Osteocyte (in vitro differentiated cells): ENCODE results near the gene PIGS. TPM values are rescaled to one million over a fixed set of nuclear protein-coding genes. Genes with fewer than 3 reads are reported as not detected.
"Not testable (repeated sequence)": the region's sequence is repeated elsewhere in the genome, so short reads cannot be mapped to it uniquely, and the experiment has no call there.

Experiments
- DNase-seq: peaks from one replicate; pipeline ENCODE4 v3.0.0; 2021; ENCODE audit warnings: mixed read lengths; ENCODE audit not compliant: unreplicated experiment; ENCODE audit errors: extremely low spot score
- H3K27ac Mint-ChIP-seq: one replicate; pipeline ENCODE4 v1.8.0; 2021; ENCODE audit warnings: mild to moderate bottlenecking, mixed read lengths; ENCODE audit not compliant: unreplicated experiment
- H3K27me3 Mint-ChIP-seq: one replicate; pipeline ENCODE4 v1.8.0; 2021; ENCODE audit warnings: mixed read lengths; ENCODE audit not compliant: unreplicated experiment
- H3K36me3 Mint-ChIP-seq: one replicate; pipeline ENCODE4 v1.8.0; 2021; ENCODE audit warnings: mixed read lengths; ENCODE audit not compliant: unreplicated experiment
- H3K4me1 Mint-ChIP-seq: one replicate; pipeline ENCODE4 v1.8.0; 2021; ENCODE audit warnings: mixed read lengths; ENCODE audit not compliant: unreplicated experiment
- H3K4me3 Mint-ChIP-seq: one replicate; pipeline ENCODE4 v1.8.0; 2021; ENCODE audit warnings: mild to moderate bottlenecking, moderate library complexity, mixed read lengths; ENCODE audit not compliant: unreplicated experiment
- H3K9me3 Mint-ChIP-seq: one replicate; pipeline ENCODE4 v1.8.0; 2021; ENCODE audit warnings: mixed read lengths; ENCODE audit not compliant: unreplicated experiment
- total RNA-seq: library from RNA; stranded (reverse); gene quantifications from 2 replicates; pipeline ENCODE4 v1.2.1, GENCODE V29; 2021
- TF ChIP-seq, protein P1 (sequence below): fragments of 200-600 bp; sonication (generic); IDR thresholded peaks from 2 replicates; pipeline ENCODE4 v1.5.0; 2021; ENCODE audit warnings: antibody characterized with exemption, mild to moderate bottlenecking, moderate library complexity

Gene PIGS
- total RNA-seq, 1 donor from 2014 or later, result 80.0 TPM

DNA sequence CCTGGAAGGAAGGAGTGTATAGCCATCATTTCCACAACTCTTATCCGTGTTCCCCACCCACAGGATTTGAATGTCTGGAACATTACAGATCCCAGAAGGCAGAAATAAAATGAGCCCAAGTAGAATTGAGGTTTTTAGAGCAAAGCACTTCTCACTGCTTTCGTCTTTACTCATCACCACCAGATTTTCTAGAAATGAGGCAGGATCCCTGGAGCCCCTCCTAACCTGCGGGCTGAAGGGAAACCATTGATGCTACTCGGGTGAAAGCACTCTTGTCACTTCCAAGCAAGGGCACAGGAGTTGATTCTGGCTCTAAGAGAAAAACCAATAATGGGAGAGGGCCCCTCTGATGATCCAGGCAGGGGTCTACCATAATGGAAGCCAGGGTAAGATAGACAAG lies 8.2 kb upstream of the PIGS start:
- no peak for DNase-seq
- H3K36me3 Mint-ChIP-seq, result peaks cover 6% of the 10 kb centered on the region

DNA sequence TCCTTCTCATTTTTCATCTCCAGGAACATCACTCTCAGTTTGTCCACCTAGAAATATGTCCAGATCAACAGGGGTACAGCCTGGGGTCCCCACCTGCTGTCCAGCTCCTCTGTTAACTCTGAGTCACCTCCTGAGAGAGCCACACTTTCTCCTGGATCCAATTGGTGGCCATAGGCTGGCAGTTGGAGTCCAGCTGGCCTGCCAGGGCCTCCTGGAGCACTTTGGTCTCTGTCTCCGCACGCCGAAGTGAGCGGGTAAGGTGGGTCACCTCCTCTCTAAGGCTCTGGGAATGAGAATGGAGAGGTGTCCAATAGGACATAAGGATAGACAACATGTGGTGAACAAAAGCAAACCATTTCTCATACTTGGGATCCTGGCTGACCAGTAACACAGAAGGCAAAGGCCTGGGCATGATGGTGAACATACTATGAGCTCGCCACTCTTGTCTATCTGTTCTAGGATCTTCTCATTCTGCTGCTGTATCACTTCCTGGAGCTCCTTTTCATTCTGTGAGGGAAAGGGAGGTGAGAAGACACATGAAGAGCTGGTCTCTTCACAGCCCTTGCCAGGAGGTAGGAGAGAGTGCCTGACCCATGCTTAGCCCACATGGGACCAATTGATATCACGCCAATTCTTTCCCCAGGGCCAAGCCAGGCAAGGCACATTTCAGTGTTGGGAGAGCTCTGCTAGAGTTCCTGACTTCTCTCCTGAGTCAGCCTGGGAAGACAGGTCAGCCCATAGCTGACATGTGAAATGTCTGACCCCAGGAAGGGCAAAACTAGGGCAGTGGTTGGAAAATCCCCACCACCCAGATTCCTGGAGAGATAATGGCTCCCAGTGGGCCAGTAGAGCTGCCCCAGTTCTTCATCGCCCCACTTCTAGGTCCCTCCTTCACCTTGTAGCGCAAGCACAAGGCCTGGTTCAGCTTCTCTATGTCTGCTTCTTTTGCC lies 7.2 kb upstream of the PIGS start:
- TF ChIP-seq, protein P1, sequence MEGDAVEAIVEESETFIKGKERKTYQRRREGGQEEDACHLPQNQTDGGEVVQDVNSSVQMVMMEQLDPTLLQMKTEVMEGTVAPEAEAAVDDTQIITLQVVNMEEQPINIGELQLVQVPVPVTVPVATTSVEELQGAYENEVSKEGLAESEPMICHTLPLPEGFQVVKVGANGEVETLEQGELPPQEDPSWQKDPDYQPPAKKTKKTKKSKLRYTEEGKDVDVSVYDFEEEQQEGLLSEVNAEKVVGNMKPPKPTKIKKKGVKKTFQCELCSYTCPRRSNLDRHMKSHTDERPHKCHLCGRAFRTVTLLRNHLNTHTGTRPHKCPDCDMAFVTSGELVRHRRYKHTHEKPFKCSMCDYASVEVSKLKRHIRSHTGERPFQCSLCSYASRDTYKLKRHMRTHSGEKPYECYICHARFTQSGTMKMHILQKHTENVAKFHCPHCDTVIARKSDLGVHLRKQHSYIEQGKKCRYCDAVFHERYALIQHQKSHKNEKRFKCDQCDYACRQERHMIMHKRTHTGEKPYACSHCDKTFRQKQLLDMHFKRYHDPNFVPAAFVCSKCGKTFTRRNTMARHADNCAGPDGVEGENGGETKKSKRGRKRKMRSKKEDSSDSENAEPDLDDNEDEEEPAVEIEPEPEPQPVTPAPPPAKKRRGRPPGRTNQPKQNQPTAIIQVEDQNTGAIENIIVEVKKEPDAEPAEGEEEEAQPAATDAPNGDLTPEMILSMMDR, result no peak
- H3K9me3 Mint-ChIP-seq, result no peaks in the 10 kb centered on the region
- peaks cover 5% of the 10 kb centered on the region for H3K4me1 Mint-ChIP-seq
- no peak overlapping the region for H3K4me3 Mint-ChIP-seq
- H3K36me3 Mint-ChIP-seq, result peaks cover 6% of the 10 kb centered on the region
- DNase-seq, result no peak
- no peaks in the 10 kb centered on the region for H3K27me3 Mint-ChIP-seq
- H3K27ac Mint-ChIP-seq, result no peak overlapping the region

More for the DNA sequence above, 8.2 kb upstream of the PIGS start:
- Mint-ChIP-seq H3K4me3 (no peak overlapping the region), H3K27ac (no peak overlapping the region), H3K9me3 (no peaks in the 10 kb centered on the region), H3K27me3 (no peaks in the 10 kb centered on the region), H3K4me1 (peaks cover 5% of the 10 kb centered on the region)
- TF ChIP-seq, protein P1, result no peak

DNA sequence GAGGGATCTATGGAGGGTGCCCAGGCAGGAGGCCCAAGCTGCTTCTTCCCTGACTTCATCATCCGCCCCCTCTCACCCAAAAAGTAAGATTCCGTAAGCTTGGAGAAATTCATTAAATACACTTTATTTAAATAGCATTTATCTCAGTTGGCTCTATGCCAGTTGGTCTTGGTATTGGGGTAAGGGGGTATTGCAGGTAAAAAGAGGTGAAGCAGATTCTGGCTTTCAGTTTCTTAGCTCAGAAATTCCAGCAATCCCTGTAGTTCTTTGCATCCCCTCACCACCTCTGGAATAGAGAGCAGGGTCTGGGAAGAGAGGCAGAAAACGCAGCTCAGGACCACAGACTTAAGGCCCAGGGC lies 6.1 kb upstream of the PIGS start:
- H3K9me3 Mint-ChIP-seq, result no peaks in the 10 kb centered on the region
- DNase-seq, result no peak
- H3K27me3 Mint-ChIP-seq, result no peaks in the 10 kb centered on the region
- H3K4me1 Mint-ChIP-seq, result peaks cover 11% of the 10 kb centered on the region
- TF ChIP-seq, protein P1, result no peak
- no peak overlapping the region for H3K27ac Mint-ChIP-seq
- peaks cover 6% of the 10 kb centered on the region for H3K36me3 Mint-ChIP-seq
- no peak overlapping the region for H3K4me3 Mint-ChIP-seq

DNA sequence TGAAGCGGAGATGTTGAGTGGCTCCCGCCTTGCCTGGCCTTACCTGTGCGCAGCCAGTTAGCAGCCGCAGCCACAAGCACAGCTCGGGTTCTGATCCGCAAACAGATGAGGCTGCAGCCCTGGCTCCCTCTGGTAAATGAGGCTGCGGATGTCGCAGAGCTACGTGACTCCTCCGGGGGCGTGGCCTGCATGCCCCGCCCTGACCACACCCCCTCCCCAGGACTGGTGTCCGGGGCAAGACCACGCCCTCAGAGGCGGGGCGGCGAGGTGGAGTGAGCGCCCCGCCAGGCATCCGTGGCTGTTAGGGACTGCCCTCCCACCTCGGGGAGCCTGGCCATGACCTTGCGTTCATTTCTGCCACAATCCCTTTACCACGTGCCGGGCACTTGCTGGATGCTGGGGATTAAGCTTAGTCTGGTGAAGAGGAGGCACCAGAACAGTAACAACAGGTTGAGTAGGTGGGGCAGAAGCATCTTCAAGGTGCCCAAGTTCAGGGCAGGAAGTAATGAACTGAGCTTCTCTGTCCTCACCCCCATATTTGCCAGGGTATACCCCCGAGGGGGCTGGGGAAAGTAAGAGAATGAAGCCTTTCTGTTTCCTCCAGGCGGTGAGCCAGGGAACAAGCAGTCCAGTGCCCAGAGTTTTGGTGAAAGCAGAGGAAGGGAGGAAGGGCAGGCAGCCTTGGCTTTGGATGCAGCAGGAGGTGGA lies 5.6 kb upstream of the PIGS start, which contains the start of gene ALDOC:
ALDOC (minus strand) TSS at position 138 of the 708 bp plus-strand sequence. CDS start 1,363 bp downstream, outside the sequence.
- H3K4me3 Mint-ChIP-seq, result peak within 1 kb of the TSS; percentile 57
- peaks cover 6% of the 10 kb centered on the region for H3K36me3 Mint-ChIP-seq
- peaks cover 16% of the 10 kb centered on the region for H3K4me1 Mint-ChIP-seq
- H3K9me3 Mint-ChIP-seq, result no peaks in the 10 kb centered on the region
- peak; percentile 90 for DNase-seq
- no peaks in the 10 kb centered on the region for H3K27me3 Mint-ChIP-seq
- H3K27ac Mint-ChIP-seq, result no peak within 1 kb of the TSS
- TF ChIP-seq, protein P1, result no peak

DNA sequence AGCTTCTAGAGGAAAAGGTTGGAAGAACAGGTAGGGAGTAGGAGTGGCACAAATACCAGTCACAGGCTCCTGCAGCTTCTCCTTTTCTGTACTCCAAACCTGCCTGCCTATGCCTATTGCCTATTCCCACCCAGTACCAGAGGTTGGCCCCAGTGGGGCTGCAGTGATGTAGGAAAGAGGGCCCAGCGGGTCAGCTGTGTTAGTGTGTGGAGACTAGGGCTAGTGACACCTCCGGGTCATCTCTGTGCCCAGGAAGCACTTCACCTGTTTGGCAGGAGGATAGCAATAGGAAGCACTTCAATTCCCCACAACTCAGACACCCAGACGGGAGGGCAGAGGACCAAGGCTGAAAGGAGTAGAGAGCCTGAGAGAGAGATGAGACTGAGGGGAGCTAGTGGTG lies 4.7 kb upstream of the PIGS start:
- H3K4me1 Mint-ChIP-seq, result peaks cover 20% of the 10 kb centered on the region
- DNase-seq, H3K27me3 Mint-ChIP-seq, H3K27ac Mint-ChIP-seq, H3K36me3 Mint-ChIP-seq, H3K9me3 Mint-ChIP-seq, H3K4me3 Mint-ChIP-seq: not testable (repeated sequence)
